Islet precursor cell (in vitro differentiated cells): ENCODE data around the gene PPP1R16B.

Experiments
- DNase-seq: peaks from one replicate; pipeline ENCODE4 v3.0.0-alpha.2; 2018

PPP1R16B gene

GRCh38 chr20:38828514-38829295, 23.2 kb downstream of the PPP1R16B start:
- DNase-seq = no peak

GRCh38 chr20:38829296-38829875, 23.9 kb downstream of the PPP1R16B start:
- no peak for DNase-seq

- no peak for DNase-seq
These were observed 24.9 kb downstream of the PPP1R16B start for GRCh38 chr20:38830356-38830755.

- no peak for DNase-seq
These were observed 25.7 kb downstream of the PPP1R16B start for GRCh38 chr20:38831049-38831691.

GRCh38 chr20:38831995-38832620, 26.6 kb downstream of the PPP1R16B start:
- DNase-seq = no peak

GRCh38 chr20:38833154-38833856, 27.8 kb downstream of the PPP1R16B start:
- DNase-seq = no peak

GRCh38 chr20:38833857-38834164, 28.3 kb downstream of the PPP1R16B start:
- no peak for DNase-seq

GRCh38 chr20:38834868-38835267, 29.4 kb downstream of the PPP1R16B start:
- DNase-seq = no peak

- no peak for DNase-seq
These were observed 30.3 kb downstream of the PPP1R16B start for GRCh38 chr20:38835792-38836191.

GRCh38 chr20:38836991-38837390, 31.5 kb downstream of the PPP1R16B start:
- no peak for DNase-seq

GRCh38 chr20:38838326-38838725, 32.8 kb downstream of the PPP1R16B start:
- DNase-seq = no peak

GRCh38 chr20:38839563-38839962, 34.1 kb downstream of the PPP1R16B start:
- DNase-seq = no peak

- no peak for DNase-seq
These were observed 34.8 kb downstream of the PPP1R16B start for GRCh38 chr20:38840053-38840893.

- no peak for DNase-seq
These were observed 35.5 kb downstream of the PPP1R16B start for GRCh38 chr20:38840894-38841470.

GRCh38 chr20:38841570-38841969, 36.1 kb downstream of the PPP1R16B start:
- no peak for DNase-seq

GRCh38 chr20:38842026-38842425, 36.5 kb downstream of the PPP1R16B start:
- DNase-seq = no peak

- DNase-seq = no peak
These were observed 37.1 kb downstream of the PPP1R16B start for GRCh38 chr20:38842558-38842981.

- no peak for DNase-seq
These were observed 37.8 kb downstream of the PPP1R16B start for GRCh38 chr20:38843346-38843745.

- no peak for DNase-seq
These were observed 39.5 kb downstream of the PPP1R16B start for GRCh38 chr20:38844963-38845362.

GRCh38 chr20:38847840-38848239, 42.3 kb downstream of the PPP1R16B start:
- no peak for DNase-seq

GRCh38 chr20:38853759-38854158, 48.3 kb downstream of the PPP1R16B start:
- DNase-seq = no peak

GRCh38 chr20:38854654-38855066, 49.2 kb downstream of the PPP1R16B start:
- DNase-seq = no peak
